ENCODE results near the gene TTC22. TPM values are rescaled to one million over a fixed set of nuclear protein-coding genes. Genes with fewer than 3 reads are reported as not detected.

Gene TTC22
- polyA plus RNA-seq, 2 of the 4 experiments (the other 2 are of a cell fraction): not detected

GRCh38 chr1:54833121-54833520 is 32.0 kb upstream of the TTC22 start:
- Histone ChIP-seq H3K4me2 (no peak overlapping the region), H3K9me3 (peaks cover 21% of the 10 kb centered on the region), H3K4me3 (no peak overlapping the region), H3K4me1 (no peaks in the 10 kb centered on the region), H3K27ac (no peak overlapping the region)
- TF ChIP-seq FOSB (CRISPR knock-in tag; IDR thresholded peaks at IDR 0.05): no peak
- no peak for TF ChIP-seq EP300 (IDR thresholded peaks at IDR 0.05)
- TF ChIP-seq NFE2L2 (conservative IDR thresholded peaks at IDR 0.05; ENCODE audit: low read length): no peak
- no peak for TF ChIP-seq JUNB (IDR thresholded peaks at IDR 0.05)
- no peak for TF ChIP-seq RFX5 (IDR thresholded peaks at IDR 0.05)
- no peak for TF ChIP-seq HEYL (CRISPR knock-in tag; IDR thresholded peaks at IDR 0.05)
- TF ChIP-seq BCL3 (IDR thresholded peaks at IDR 0.05): no peak
- no peak for TF ChIP-seq POLR2AphosphoS2 (conservative IDR thresholded peaks at IDR 0.05; ENCODE audit: low read length)
- no peak for TF ChIP-seq PHF8 (IDR thresholded peaks at IDR 0.05; ENCODE audit: borderline replicate concordance, low read depth)
- no peak for TF ChIP-seq HES2 (IDR thresholded peaks at IDR 0.05)
- no peak for TF ChIP-seq MYC (IDR thresholded peaks at IDR 0.05; ENCODE audit: borderline replicate concordance, low read length)
- no peak for TF ChIP-seq RNF2 (IDR thresholded peaks at IDR 0.05; ENCODE audit: borderline replicate concordance, low read depth)
- TF ChIP-seq SREBF2 (IDR thresholded peaks at IDR 0.05): no peak
- TF ChIP-seq NPAS2 (CRISPR knock-in tag; IDR thresholded peaks at IDR 0.05; ENCODE audit: borderline replicate concordance): no peak
- TF ChIP-seq TFCP2L1 (CRISPR knock-in tag; IDR thresholded peaks at IDR 0.05): no peak
- no peak for TF ChIP-seq FOSL2 (IDR thresholded peaks at IDR 0.05)
- no peak for TF ChIP-seq FOSL2 (CRISPR knock-in tag; IDR thresholded peaks at IDR 0.05)
- no peak for TF ChIP-seq REST (IDR thresholded peaks at IDR 0.05)
- no peak for TF ChIP-seq NR3C1 (IDR thresholded peaks at IDR 0.05)
- no peak for TF ChIP-seq ZSCAN20 (CRISPR knock-in tag; IDR thresholded peaks at IDR 0.05)
- TF ChIP-seq FOXS1 (CRISPR knock-in tag; IDR thresholded peaks at IDR 0.05): no peak
- DNase-seq (ENCODE audit: low read depth in 1 of 2, low spot score in 1 of 2) (no peak), FAIRE-seq (no peak), ATAC-seq (no peak)
- ChIA-PET CTCF (interaction anchor here (1.0 to 1.8 kb wide), 2 partner anchors 19 to 112 kb away, joined by 3 to 5 read pairs; no protein-coding TSS in a partner anchor), POLR2A (no interaction called here)
- WGBS (ENCODE audit: missing lambda C conversion rate): 87% methylated on average over 9 of the region's 9 CpGs

- Histone ChIP-seq H3K4me1 (no peaks in the 10 kb centered on the region), H3K4me3 (no peak overlapping the region), H3K9me3 (peaks cover 26% of the 10 kb centered on the region), H3K4me2 (no peak overlapping the region), H3K27ac (no peak overlapping the region)
- ATAC-seq: no peak
- TF ChIP-seq SMC3 (IDR thresholded peaks at IDR 0.05): no peak
- TF ChIP-seq HDAC2 (IDR thresholded peaks at IDR 0.05): no peak
- no peak for TF ChIP-seq REST (IDR thresholded peaks at IDR 0.05)
- no peak for TF ChIP-seq RFX5 (IDR thresholded peaks at IDR 0.05)
- no peak for TF ChIP-seq HES2 (IDR thresholded peaks at IDR 0.05)
- TF ChIP-seq ATOH8 (CRISPR knock-in tag; IDR thresholded peaks at IDR 0.05; ENCODE audit: low read depth): no peak
- DNase-seq (ENCODE audit: low read depth in 1 of 2, low spot score in 1 of 2): no peak
- FAIRE-seq: no peak
- WGBS (ENCODE audit: missing lambda C conversion rate): 54% methylated on average over 3 of the region's 4 CpGs
- CTCF ChIA-PET: no interaction called here
- POLR2A ChIA-PET: no interaction called here
Measured at GRCh38 chr1:54826226-54826816, 25.2 kb upstream of the TTC22 start.

All from A549 (cell line).